Mammary epithelial cell (primary cell): ENCODE data around the gene CTU2.

ENCODE experiments used
- EZH2 ChIP-seq: IDR thresholded peaks from 2 replicates; pipeline ENCODE4 v1.6.1; 2012; ENCODE audit warnings: low read length, inconsistent platforms, borderline replicate concordance
- TF ChIP-seq, protein P1 (sequence below), 2 donors: IDR thresholded peaks in 1 of 2; conservative IDR thresholded peaks in 1 of 2; 2 replicates each; pipeline ENCODE4 v1.5.1; 2011 to 2012; ENCODE audit warnings: inconsistent platforms in 2 of 2, low read length in 2 of 2, mild to moderate bottlenecking in 2 of 2, control low read depth in 1 of 2, low read depth in 1 of 2; ENCODE audit not compliant: insufficient read depth in 1 of 2; ENCODE audit errors: extremely low read depth in 1 of 2

DNA sequence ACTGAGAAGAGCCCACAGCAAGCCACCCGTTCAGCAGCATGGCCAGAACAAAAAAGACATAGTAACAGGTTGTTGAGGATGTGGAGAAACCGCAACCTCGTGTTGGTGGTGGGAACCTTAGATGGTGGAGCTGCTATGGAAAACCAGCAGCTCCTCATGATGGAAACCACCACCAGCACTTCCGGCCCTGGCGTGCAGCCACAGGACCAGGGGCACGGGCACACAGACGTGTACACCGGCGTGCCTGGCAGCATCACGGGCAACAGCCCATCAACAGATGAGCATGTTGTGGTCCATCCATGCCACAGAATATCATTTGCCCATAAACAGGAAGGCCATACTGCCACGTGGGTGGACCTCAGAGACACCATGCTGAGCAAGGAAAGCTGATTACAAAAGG lies 11.9 kb downstream of the CTU2 start:
- TF ChIP-seq, protein P1, sequence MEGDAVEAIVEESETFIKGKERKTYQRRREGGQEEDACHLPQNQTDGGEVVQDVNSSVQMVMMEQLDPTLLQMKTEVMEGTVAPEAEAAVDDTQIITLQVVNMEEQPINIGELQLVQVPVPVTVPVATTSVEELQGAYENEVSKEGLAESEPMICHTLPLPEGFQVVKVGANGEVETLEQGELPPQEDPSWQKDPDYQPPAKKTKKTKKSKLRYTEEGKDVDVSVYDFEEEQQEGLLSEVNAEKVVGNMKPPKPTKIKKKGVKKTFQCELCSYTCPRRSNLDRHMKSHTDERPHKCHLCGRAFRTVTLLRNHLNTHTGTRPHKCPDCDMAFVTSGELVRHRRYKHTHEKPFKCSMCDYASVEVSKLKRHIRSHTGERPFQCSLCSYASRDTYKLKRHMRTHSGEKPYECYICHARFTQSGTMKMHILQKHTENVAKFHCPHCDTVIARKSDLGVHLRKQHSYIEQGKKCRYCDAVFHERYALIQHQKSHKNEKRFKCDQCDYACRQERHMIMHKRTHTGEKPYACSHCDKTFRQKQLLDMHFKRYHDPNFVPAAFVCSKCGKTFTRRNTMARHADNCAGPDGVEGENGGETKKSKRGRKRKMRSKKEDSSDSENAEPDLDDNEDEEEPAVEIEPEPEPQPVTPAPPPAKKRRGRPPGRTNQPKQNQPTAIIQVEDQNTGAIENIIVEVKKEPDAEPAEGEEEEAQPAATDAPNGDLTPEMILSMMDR (conservative IDR thresholded peaks at IDR 0.05 in 1 of 2, IDR thresholded peaks at IDR 0.05 in 1 of 2; ENCODE audit: extremely low read depth in 1 of 2, insufficient read depth in 1 of 2, low read depth in 1 of 2, low read length in 2 of 2): no peak
- TF ChIP-seq EZH2: no peak
